ENCODE data around the gene C16orf89.
A peak's percentile ranks its signal among the peaks of the same experiment; 100 is the strongest.

Gene C16orf89

GRCh38 chr16:5028950-5029475 is 36.7 kb downstream of the C16orf89 start:
- no peak for DNase-seq (ENCODE audit: low spot score)

- DNase-seq (ENCODE audit: low spot score) = no peak
Measured at GRCh38 chr16:5027575-5028235, 38.1 kb downstream of the C16orf89 start.

DNA sequence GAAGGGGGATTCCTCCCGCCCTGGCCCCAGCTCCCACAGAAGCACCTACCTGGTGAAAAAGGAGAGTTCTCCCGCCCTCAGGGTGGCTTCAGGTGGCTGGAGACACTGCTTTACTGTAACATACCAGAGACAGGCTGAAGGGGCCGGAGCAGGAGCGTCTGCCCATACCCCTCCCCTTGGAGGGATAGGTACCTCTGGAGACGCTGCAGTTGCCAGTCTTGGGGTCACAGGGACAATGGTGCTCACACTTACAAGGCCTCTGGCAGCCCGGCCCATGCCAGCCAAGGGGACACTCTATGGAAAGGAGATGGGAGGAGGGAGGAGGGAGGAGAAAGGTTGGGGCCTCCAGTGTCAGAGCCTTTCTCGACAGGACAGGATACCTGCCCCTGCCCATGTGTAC is 38.7 kb downstream of the C16orf89 start:
- no peak for DNase-seq (ENCODE audit: low spot score)

- DNase-seq (ENCODE audit: low spot score) = no peak
Measured at GRCh38 chr16:5026664-5027063, 39.1 kb downstream of the C16orf89 start.

GRCh38 chr16:5025171-5025632 is 40.6 kb downstream of the C16orf89 start:
- DNase-seq (ENCODE audit: low spot score) = no peak

GRCh38 chr16:5024632-5025031 is 41.1 kb downstream of the C16orf89 start:
- DNase-seq (ENCODE audit: low spot score) = peak; percentile 59

GRCh38 chr16:5022521-5022920 is 43.2 kb downstream of the C16orf89 start:
- no peak for DNase-seq (ENCODE audit: low spot score)

DNA sequence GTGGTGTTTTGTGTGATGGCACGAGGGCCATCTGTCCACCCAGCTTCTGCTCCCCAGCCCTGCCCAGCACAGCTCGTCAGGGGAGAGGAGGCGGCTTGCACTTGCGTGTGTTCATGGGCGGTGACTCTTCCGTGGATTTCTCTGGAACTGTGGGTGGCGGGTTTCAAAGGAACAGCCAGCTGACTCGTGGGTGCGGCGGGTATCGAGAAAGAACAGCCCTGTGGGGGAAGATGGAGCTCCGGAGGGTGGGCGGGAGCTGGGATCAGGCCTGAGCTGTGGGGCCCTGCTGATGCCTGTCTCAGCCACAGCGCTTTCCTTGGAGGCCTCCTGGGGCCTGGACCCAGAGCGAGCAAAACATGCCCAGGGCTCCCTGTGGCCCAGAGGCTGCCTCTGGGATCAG is 45.2 kb downstream of the C16orf89 start:
- no peak for DNase-seq (ENCODE audit: low spot score)

- no peak for DNase-seq (ENCODE audit: low spot score)
Measured at GRCh38 chr16:5019775-5020174, 46.0 kb downstream of the C16orf89 start.

DNA sequence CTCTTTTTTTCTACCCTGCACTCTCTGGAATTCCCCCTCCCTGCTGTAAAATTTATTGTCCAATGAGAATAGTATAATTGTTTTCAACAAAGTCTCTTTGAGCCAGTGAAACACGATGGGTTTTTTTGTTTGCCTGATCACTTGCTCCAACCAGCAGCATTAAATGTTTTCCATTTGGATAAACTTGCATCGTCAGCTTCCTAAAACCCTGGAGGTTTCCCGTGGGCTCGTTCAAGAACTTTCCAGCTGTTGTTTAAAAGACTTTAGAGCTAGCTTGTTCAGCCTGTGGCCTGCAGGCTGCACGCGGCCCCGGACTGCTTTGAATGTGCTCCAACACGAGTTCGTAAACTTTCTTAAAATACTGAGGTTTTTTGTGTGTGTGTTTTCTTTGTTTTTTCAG is 47.0 kb downstream of the C16orf89 start:
- no peak for DNase-seq (ENCODE audit: low spot score)

- DNase-seq (ENCODE audit: low spot score) = no peak
Measured at GRCh38 chr16:5017678-5017969, 48.1 kb downstream of the C16orf89 start.

GRCh38 chr16:5016967-5017677 is 48.6 kb downstream of the C16orf89 start:
- DNase-seq (ENCODE audit: low spot score) = no peak

DNA sequence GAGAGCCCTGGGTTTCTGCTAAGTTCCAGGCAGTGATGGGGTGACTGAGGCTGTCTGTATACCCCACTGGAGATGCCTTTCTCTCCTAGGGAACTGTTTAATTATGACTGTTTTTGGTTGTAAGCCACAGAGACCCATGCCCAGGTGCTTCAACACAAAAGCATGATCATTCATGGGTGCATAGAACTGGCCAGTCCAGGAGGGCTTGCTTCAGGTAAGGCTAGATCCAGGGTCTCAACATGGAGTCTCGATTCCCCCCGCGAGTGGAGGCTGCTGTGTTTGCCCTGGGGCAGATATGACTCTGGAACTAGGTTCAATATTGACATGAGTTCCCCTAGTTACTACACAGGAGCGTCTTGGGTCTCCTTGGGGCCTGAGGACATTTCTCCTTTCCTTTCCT is 49.9 kb downstream of the C16orf89 start:
- DNase-seq (ENCODE audit: low spot score) = no peak

DNA sequence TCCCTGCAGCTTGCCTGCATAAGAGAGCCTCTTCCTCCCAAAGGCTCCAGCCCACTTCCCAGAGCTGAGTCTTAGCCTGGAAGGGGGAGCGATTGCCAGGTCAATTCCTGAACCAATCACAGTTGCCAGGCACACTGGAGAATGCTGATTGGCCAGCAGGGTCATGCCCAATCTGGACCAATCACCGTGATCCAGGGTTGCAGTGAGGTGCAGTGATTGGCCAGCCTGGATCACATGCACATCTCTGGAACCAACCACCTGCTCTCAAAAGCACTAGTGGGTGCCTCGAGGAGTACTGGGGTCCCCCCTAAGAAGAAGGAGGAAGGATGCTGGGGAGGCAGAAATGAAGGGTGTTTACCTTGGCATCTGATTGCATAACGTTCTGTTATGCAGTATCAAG is 50.4 kb downstream of the C16orf89 start:
- DNase-seq (ENCODE audit: low spot score) = no peak

DNA sequence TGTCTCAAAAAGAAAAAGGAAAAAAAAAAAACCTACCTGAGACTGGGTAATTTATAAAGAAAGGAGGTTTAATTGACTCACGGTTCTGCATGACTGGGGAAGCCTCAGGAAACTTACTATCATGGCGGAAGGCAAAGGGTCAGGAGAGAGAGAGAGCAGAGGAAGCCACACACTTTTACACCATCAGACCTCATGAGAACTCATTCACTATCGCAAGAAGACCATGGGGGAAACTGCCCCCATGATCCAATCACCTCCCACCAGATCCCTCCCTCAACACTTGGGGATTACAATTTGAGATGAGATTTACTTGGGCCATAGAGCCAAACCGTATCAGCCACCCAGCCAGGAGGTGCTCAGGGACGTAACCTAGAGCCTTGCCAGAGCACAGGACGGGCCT is 52.9 kb downstream of the C16orf89 start:
- no peak for DNase-seq (ENCODE audit: low spot score)

GRCh38 chr16:5011637-5012036 is 54.1 kb downstream of the C16orf89 start:
- no peak for DNase-seq (ENCODE audit: low spot score)

DNA sequence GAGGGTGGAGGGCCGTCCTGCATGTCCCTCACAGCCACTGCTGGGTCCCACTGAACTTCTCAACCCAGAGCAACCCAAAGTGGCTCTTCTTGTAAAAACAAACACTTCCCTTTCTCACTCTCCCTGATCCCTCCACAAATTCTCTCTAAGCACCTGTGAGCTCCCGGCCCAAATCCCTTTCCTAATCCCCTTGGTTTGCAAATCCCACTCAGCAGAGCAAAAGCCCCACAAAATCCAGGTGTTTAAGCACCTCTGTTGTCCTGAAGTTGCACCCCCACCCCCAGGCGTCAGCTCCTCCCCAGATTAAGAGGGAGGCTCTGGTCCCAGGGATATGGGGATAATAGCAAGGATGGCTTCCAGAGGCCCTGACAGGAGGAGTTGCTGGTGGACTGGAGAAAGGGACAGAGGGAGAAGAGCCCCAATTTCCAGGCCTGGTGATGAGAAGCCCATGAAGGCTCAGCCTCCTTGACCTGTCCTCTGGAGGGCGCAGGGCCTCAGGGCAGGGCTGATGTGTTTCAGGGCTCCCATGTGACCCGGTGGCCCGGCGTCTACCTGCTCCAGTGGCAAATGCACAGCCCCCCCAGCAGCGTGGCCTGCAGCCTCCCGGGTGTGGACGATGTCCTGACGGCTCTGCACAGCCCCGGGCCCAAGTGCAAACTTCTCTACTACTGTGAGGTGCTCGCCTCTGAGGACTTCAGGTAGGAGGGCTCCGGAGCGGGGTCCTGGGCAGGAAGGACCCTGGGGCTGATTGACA is 55.0 kb downstream of the C16orf89 start:
- DNase-seq (ENCODE audit: low spot score) = no peak

GRCh38 chr16:5008311-5008731 is 57.4 kb downstream of the C16orf89 start:
- DNase-seq (ENCODE audit: low spot score) = no peak

GRCh38 chr16:5007256-5007655 is 58.5 kb downstream of the C16orf89 start:
- no peak for DNase-seq (ENCODE audit: low spot score)

GRCh38 chr16:5006348-5007193 is 59.2 kb downstream of the C16orf89 start:
- no peak for DNase-seq (ENCODE audit: low spot score)

DNA sequence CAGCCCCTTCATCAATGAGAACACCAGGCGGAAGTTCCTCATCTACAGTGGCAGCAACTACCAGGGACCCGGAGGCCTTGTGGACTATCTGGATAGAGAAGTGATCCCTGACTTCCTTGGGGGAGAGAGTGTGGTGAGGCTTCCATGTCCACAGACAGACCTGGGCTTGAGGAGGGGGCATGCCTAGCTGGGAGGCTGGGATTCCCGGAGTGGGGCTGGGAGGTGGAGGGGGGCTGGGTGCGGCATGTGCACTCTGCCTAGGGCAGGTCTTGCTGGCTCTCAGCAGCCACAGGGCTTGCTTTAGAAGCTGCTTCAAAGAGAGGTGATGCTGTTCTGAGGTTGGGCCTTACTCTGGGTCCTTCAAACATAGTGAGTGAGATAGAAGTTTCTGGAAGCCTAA is 59.8 kb downstream of the C16orf89 start:
- DNase-seq (ENCODE audit: low spot score) = no peak

- DNase-seq (ENCODE audit: low spot score) = no peak
Measured at GRCh38 chr16:5004311-5004710, 61.4 kb downstream of the C16orf89 start.
